Neural cell (in vitro differentiated cells): ENCODE results near the gene MME.

Source experiments
- EZH2 ChIP-seq: fragments of 200-600, 300-800 bp; shearing (Covaris generic), sonication (generic); IDR thresholded peaks from 2 replicates; pipeline ENCODE4 v1.6.1; 2014; ENCODE audit warnings: antibody characterized with exemption, low read length, borderline replicate concordance, mild to moderate bottlenecking; ENCODE audit not compliant: insufficient read depth, poor library complexity, severe bottlenecking
- POLR2AphosphoS5 ChIP-seq: IDR thresholded peaks from 2 replicates; pipeline ENCODE4 v1.6.1; 2012
- REST ChIP-seq: IDR thresholded peaks from 2 replicates; pipeline ENCODE4 v1.6.1; 2012; ENCODE audit warnings: borderline replicate concordance
- SMC3 ChIP-seq: fragments of 450-650 bp; conservative IDR thresholded peaks from 2 replicates; pipeline ENCODE4 v1.6.1; 2014; ENCODE audit warnings: antibody characterized with exemption, mild to moderate bottlenecking, moderate library complexity; ENCODE audit not compliant: poor library complexity
- TAF1 ChIP-seq: IDR thresholded peaks from 2 replicates; pipeline ENCODE4 v1.6.1; 2012; ENCODE audit warnings: low read depth
- TF ChIP-seq, protein P1 (sequence below): fragments of 450-650 bp; IDR thresholded peaks from 2 replicates; pipeline ENCODE4 v1.5.1; 2014; ENCODE audit warnings: antibody characterized with exemption, mild to moderate bottlenecking, moderate library complexity; ENCODE audit not compliant: poor library complexity, severe bottlenecking

DNA sequence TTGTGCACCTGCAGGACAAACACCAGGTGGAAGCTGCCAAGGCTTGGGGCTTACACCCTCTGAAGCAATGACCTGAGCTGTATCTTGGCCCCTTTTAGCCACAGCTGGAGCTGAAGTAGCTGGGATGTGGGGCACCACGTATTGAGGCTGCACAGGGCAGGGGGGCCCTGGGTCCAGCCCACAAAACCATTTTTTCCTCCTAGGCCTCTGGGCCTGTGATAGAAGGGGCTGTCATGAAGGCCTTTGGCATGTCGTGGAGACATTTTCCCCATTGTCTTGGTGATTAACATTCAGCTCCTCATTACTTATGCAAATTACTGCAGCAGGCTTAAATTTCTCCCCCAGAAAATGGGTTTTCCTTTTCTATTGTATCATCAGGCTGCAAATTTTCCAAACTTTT, 27.6 kb upstream of the MME start:
- TF ChIP-seq SMC3: no peak
- TF ChIP-seq, protein P1, sequence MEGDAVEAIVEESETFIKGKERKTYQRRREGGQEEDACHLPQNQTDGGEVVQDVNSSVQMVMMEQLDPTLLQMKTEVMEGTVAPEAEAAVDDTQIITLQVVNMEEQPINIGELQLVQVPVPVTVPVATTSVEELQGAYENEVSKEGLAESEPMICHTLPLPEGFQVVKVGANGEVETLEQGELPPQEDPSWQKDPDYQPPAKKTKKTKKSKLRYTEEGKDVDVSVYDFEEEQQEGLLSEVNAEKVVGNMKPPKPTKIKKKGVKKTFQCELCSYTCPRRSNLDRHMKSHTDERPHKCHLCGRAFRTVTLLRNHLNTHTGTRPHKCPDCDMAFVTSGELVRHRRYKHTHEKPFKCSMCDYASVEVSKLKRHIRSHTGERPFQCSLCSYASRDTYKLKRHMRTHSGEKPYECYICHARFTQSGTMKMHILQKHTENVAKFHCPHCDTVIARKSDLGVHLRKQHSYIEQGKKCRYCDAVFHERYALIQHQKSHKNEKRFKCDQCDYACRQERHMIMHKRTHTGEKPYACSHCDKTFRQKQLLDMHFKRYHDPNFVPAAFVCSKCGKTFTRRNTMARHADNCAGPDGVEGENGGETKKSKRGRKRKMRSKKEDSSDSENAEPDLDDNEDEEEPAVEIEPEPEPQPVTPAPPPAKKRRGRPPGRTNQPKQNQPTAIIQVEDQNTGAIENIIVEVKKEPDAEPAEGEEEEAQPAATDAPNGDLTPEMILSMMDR: no peak
- no peak for TF ChIP-seq TAF1
- TF ChIP-seq POLR2AphosphoS5: no peak
- no peak for TF ChIP-seq EZH2
- no peak for TF ChIP-seq REST
